ENCODE data around the gene UNC45A.
A peak's percentile ranks its signal among the peaks of the same experiment; 100 is the strongest.
"Not testable (repeated sequence)": the region's sequence is repeated elsewhere in the genome, so short reads cannot be mapped to it uniquely, and the experiment has no call there.

The UNC45A gene, protein sequence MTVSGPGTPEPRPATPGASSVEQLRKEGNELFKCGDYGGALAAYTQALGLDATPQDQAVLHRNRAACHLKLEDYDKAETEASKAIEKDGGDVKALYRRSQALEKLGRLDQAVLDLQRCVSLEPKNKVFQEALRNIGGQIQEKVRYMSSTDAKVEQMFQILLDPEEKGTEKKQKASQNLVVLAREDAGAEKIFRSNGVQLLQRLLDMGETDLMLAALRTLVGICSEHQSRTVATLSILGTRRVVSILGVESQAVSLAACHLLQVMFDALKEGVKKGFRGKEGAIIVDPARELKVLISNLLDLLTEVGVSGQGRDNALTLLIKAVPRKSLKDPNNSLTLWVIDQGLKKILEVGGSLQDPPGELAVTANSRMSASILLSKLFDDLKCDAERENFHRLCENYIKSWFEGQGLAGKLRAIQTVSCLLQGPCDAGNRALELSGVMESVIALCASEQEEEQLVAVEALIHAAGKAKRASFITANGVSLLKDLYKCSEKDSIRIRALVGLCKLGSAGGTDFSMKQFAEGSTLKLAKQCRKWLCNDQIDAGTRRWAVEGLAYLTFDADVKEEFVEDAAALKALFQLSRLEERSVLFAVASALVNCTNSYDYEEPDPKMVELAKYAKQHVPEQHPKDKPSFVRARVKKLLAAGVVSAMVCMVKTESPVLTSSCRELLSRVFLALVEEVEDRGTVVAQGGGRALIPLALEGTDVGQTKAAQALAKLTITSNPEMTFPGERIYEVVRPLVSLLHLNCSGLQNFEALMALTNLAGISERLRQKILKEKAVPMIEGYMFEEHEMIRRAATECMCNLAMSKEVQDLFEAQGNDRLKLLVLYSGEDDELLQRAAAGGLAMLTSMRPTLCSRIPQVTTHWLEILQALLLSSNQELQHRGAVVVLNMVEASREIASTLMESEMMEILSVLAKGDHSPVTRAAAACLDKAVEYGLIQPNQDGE

DNA sequence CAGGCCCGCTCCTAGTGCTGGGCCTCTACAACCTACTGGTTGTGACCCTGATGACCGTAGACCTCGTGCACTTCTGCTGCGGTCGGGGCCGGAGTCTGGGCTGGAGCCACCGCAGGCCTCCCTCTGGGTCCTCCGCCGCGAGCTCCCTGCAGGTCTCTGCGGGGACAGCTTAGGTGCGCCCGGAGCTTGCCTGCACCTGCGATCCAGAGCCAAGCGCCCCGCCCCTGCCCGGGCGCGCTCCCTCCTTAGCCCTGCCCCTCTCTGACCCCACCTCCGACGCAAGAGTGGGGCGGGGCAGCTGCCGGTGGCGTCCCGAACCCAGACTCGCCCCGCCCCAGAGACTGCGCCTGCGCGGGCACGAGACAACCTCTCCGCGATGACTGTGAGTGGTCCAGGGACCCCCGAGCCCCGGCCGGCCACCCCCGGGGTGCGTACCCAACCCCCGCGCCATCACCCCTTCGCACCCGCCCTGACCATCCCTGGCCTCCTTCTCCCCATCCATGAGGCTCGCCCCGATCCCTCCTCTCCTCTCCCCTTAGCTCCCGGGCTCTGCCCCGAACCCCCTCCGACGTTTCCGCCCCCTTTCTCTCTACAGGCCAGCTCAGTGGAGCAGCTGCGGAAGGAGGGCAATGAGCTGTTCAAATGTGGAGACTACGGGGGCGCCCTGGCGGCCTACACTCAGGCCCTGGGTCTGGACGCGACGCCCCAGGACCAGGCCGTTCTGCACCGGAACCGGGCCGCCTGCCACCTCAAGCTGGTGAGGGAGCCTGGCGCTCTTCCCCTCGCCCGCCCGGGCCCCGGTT is at the start of gene UNC45A:
Gene UNC45A (plus strand): TSS at position 337 of the 803 bp plus-strand sequence. CDS start 40 bp downstream, at position 377.
- DNase-seq: peak; percentile 55 to 84

DNA sequence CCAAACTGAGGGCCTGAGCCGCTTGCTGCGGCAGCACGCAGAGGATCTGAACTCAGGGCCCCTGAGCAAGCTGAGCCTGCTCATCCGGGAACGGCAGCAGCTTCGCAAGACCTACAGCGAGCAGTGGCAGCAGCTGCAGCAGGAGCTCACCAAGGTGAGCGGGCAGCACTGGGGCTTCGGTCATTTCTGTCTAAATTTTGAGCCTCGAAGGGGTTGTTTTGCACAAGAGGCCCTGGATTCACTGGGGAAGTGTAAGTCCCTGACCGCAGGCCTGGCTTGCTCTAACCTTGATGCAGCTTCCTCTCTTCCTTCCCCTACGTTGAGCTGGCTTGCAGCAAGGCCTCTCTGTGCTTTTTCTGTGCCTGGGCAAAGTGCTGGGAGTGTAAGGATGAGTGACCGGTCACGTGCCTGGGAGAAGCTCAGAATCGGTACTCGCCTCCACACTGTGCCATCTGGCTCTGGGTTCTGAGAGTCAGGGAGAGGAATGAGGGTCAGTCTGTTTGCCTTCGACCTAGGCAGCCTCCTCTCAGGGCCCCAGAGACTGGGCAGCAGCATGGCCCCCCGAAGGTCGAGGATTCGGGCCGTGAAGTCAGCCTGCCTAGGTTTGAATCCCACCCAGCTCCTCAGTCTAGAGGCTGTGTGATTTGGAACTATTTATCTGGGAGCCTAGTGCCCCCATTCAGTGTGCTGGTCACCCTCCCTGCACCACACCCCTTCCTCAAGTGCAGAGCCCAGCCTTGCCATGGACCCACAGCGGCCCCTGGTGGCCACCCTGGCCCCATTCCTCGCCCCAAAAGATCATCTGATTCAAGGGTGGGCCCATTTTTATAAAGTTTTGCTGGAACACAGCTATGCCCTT is 49.4 kb upstream of the UNC45A start:
- peak in 1 of 2 experiments; percentile 47 for DNase-seq

DNA sequence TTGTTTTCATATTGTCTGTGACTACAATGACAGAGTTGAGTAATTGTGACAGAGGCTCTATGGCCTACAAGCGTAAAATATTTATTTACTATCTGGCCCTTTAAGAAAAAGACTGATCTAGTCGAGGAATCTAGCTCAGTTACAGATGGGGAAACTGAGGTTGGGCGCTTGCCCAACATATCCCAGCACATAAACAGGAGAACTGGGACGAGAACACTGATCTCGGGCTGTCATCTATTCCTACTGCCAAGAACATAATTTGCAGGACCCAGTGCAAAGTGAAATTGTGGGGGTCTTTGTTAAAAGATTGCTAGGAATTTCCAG is 48.8 kb upstream of the UNC45A start:
- no peak for DNase-seq

DNA sequence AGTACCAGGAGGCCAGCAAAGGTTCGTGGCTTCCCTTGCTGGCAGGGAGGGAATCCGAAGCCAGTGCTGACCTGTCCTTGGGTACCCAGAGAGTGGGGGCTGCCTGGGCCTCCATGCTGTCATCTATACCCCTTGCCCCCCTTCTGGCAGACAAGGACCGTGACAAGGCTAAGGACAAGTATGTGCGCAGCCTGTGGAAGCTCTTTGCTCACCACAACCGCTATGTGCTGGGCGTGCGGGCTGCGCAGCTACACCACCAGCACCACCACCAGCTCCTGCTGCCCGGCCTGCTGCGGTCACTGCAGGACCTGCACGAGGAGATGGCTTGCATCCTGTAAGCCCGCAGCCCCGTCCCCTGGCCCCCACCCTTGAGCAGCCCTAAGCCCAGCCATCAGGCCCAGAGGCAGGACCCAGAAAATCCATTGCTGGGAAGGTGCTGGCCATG is 48.0 kb upstream of the UNC45A start:
- DNase-seq: no peak

DNA sequence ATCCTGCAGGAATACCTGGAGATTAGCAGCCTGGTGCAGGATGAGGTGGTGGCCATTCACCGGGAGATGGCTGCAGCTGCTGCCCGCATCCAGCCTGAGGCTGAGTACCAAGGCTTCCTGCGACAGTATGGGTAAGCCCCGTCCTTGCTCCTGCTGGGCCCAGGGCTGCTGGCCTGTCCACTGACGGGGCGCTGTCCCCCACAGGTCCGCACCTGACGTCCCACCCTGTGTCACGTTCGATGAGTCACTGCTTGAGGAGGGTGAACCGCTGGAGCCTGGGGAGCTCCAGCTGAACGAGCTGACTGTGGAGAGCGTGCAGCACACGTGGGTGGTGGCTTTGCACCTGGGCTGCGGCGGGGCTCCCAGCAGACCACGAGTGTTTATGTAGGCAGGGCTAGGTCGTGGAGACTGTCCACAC is 45.8 kb upstream of the UNC45A start:
- DNase-seq: no peak

DNA sequence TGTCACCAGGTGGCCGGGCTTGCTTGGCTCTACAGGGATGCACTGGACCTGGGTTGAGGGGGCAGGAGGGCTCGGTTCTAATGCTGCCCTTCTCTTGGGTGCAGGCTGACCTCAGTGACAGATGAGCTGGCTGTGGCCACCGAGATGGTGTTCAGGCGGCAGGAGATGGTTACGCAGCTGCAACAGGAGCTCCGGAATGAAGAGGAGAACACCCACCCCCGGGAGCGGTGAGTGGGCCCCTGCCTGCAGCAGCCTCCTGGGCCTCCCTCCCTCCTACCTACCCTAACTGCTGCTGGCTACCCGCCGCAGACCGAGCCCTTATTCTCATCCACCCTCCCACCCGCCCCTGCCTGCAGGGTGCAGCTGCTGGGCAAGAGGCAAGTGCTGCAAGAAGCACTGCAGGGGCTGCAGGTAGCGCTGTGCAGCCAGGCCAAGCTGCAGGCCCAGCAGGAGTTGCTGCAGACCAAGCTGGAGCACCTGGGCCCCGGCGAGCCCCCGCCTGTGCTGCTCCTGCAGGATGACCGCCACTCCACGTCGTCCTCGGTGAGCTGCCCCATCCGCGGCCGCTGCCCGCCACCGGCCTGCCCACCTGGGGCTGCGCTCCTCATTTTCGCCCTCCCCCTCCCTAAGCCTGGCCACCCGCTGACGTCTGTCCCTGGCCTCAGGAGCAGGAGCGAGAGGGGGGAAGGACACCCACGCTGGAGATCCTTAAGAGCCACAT is 45.2 kb upstream of the UNC45A start:
- DNase-seq: no peak

DNA sequence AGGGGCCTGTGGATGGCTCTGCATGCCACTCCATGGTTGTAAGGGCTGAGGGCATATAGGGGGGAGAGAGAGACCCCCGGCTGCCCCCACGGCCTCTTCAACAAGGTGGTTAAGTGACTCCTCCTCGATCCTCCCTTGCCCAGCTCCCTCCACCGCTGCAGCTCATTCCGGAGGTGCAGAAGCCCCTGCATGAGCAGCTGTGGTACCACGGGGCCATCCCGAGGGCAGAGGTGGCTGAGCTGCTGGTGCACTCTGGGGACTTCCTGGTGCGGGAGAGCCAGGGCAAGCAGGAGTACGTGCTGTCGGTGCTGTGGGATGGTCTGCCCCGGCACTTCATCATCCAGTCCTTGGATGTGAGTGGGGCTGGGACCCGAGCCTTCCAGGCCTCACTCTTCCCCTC is 44.2 kb upstream of the UNC45A start:
- no peak for DNase-seq

DNA sequence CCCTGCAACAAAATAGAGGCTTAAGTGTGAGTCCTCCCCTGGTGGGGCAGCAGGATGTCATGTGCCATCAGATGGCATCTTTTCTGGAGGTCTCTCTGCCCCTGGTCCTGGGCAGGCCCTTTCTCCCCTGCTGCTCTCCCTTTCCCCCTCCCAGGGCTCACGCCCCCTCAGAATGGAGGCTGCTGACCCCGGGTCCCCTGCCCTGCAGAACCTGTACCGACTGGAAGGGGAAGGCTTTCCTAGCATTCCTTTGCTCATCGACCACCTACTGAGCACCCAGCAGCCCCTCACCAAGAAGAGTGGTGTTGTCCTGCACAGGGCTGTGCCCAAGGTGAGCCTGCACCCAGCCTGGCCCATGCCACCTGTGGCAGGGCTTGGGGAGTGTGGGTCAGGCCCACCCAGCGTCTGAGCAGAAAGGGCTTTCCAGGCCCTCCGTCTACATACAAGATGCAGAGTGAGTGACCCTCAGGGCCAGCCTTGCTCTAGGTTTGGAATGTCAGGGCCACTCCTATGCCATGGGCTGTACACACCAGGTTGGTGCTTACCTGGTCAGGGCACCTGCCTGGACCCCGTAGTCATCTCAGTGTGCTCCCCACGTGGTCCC is 43.6 kb upstream of the UNC45A start:
- DNase-seq: no peak

DNA sequence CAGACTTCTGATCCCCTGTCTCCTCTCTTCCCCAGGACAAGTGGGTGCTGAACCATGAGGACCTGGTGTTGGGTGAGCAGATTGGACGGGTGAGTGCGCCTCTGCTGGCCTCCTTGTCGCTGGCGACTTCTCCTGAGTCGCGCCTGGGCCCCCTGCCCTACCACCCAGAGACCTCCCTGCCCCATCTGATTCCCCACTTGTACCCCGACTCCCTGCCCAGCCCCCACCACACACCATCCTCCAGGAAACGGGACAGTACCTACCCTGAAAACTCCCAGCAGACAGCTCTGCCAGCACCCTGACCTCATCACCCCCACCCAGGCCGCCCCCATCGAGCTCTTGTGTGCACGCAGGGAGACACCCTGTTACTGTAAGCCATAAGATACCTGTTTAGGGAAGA is 43.1 kb upstream of the UNC45A start:
- DNase-seq: no peak

DNA sequence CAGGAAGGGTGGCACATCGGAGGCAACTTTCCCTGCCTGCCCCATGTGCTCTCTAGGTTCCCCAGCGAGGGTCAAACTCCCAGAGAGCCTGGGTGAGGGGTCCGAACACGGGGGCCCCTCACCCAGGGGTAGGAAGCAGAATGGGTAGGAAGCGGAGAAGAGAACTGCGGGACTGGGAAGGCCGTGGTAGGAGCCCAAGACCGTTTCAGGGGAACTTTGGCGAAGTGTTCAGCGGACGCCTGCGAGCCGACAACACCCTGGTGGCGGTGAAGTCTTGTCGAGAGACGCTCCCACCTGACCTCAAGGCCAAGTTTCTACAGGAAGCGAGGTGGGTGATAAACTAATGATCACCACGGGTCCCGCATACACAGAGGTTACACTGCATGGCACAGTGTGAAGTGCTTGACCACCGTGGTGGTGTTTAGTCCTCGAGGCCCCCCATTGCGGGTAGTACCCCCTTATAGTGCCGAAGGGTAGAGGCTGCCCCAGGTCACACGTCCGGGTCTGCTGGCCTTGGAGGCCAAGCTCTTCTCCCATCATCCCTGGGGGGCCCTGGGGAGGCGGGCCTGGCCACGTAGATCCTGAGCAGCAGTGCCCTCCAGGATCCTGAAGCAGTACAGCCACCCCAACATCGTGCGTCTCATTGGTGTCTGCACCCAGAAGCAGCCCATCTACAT is 42.4 kb upstream of the UNC45A start:
- DNase-seq: no peak

DNA sequence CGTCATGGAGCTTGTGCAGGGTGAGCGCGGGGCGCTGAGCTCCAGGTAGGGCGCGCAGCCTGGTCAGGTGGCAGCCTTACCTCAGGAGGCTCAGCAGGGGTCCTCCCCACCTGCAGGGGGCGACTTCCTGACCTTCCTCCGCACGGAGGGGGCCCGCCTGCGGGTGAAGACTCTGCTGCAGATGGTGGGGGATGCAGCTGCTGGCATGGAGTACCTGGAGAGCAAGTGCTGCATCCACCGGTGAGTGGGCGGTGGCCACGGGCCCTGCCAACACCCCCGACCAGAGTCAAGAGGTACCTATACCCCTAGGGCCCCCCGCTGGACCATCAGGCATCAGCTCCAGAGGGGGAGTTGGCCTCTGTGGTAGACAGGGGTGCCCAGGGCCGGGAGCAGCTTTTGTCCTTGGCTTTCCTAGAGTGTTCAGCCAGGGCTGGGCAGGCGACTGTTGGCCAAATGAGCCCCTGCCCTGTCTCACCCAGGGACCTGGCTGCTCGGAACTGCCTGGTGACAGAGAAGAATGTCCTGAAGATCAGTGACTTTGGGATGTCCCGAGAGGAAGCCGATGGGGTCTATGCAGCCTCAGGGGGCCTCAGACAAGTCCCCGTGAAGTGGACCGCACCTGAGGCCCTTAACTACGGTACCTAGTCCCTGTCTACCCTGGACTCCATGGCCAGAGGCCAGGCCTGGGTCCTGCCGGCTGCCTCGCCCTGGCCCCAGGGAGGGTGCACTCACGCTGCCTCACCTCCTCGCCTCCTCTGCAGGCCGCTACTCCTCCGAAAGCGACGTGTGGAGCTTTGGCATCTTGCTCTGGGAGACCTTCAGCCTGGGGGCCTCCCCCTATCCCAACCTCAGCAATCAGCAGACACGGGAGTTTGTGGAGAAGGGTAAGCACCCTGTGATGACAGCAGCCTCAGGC is 41.7 kb upstream of the UNC45A start:
- no peak for DNase-seq

DNA sequence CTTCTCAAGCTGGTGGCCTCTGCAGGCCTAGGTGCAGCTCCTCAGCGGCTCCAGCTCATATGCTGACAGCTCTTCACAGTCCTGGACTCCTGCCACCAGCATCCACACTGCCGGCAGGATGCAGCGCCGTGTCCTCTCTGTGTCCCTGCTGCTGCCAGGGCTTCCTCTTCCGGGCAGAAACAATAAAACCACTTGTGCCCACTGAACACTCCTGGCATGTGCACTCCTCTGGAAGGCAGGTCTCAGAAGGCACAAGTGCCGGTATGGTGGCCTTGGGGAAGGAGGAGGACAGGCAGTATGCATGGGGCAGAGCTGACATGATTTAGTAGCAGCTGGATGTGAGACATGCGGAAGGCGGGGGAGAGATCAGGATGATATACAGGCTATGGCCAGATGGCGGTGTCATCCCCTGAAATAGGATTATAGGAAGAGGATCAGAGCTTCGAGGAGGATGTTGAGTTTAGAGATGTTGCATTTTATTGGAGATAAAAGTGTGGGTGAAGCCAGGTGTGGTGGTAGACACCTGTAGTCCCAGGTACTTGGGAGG is 39.4 kb upstream of the UNC45A start:
- DNase-seq: peak in 1 of 2 experiments; percentile 24

DNA sequence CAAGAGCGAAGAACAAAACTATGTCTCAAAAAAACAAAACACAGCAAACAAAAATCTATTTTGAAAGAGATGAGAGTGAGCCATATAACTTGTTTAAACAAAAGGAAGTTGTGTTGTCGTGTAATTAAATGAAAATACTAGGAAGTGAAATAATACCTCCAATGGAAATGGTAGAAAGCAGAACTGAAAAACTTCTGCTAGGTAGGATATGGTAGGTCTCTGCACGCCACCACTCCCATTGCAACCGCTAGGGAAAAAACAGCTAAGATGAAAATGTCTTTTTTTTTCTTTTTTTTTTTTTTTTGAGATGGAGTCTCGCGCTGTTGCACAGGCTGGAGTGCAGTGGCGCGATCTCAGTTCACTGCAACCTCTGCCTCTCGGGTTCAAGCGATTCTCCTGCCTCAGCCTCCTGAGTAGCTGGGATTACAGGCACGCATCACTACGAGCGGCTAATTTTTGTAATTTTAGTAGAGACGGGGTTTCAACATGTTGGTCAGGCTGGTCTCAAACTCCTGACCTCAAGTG is 37.9 kb upstream of the UNC45A start:
- DNase-seq: not testable (repeated sequence)

DNA sequence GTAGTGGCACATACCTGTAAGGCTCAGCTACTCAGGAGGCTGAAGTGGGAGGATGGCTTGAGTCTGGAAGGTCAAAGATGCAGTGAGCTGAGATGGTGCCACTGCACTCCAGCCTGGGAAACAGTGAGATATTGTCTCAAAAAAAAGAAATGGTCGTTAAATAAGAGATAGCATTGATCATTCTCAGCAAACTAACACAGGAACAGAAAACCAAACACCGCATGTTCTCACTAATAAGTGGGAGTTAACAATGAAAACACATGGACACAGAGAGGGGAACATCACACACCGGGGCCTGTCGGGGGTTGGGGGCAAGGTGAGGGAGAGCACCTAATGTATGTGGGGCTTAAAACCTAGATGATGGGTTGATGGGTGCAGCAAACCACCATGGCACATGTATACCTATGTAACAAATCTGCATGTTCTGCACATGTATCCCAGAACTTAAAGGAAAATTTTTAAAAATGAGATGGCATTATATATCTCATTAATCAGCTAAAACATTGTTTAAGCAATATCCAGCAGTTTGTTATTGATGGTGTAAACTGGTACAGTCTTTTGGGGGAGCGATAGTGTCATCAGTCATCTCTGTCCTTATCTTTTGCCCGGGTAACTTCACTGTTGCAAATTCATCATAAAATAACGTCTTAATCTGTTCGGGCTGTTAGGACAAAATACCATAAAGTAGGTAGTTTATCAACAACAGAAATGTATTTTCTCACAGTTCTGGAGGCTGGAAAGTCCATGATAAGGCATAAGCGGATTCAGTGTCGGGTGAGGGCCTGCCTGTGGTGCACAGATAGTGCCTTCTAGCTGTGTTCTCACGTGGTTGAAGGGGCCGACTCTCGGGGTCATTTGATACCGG is 33.7 kb upstream of the UNC45A start:
- DNase-seq: no peak

DNA sequence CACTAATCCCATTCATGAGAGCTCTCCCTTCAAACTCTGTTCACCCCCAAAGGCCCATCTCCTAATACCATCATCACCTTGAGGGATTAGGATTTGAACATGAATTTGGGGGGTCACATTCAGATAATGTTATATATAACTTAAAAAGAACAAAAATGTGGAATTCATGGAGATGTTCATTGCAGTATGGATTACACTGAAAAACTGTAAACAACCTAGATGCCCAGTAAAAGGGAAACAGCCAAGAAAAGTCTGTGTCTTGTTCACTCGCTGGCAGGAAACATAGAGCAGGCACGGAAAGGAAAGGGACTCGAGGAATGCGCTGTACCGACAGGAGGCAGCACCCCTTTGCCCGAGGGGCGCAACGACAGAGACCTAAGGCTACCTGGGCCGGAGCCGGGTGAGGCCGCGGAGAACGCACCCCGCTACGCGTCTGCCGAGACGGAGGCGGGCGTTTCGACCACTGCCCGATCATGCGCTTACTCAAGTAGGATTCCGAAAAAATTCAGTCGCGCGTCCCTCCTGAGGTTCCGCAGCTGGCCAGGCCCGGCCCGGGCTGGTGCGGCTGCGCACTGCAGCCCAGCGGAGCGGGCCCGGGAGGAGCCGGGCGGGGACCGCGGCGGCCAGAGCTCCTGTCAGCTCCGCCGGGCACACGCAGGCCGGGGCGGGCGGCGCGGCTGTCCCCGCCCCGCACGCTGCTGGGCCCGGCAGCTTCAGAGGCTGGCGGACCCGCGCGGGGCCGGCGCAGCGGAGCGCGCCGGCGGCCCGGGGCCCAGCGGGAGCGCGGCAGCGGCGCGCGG is 32.8 kb upstream of the UNC45A start:
- DNase-seq: peak; percentile 45 to 86

All from SW 1271 (cell line).